ENCODE data around the gene KCNA10.

GRCh38 chr1:110551278-110551809 is 32.4 kb upstream of the KCNA10 start:
- no peak for TF ChIP-seq SUZ12 (IDR thresholded peaks at IDR 0.05; ENCODE audit: extremely low read depth, insufficient read depth, insufficient read length)
- no peak for TF ChIP-seq YY1 (IDR thresholded peaks at IDR 0.05; ENCODE audit: insufficient read depth, insufficient read length)
